WTC11 (cell line): ENCODE results near the gene SERINC4. TPM values are rescaled to one million over a fixed set of nuclear protein-coding genes. Genes with fewer than 3 reads are reported as not detected.
A peak's percentile ranks its signal among the peaks of the same experiment; 100 is the strongest.

Experiments used
- ATF6 ChIP-seq: sonication (generic); formaldehyde crosslinking; IDR thresholded peaks from 2 replicates; pipeline ENCODE4 v1.8.1; 2023; ENCODE audit warnings: mild to moderate bottlenecking, missing genetic modification reagents
- ELF4 ChIP-seq: sonication (generic); formaldehyde crosslinking; IDR thresholded peaks from 2 replicates; pipeline ENCODE4 v1.8.1; 2022; ENCODE audit warnings: low read depth, mild to moderate bottlenecking, moderate library complexity, missing genetic modification reagents
- ETV6 ChIP-seq: sonication (generic); formaldehyde crosslinking; IDR thresholded peaks from 2 replicates; pipeline ENCODE4 v1.8.1; 2022; ENCODE audit warnings: mild to moderate bottlenecking, missing genetic modification reagents
- FOXJ3 ChIP-seq: sonication (generic); formaldehyde crosslinking; IDR thresholded peaks from 2 replicates; pipeline ENCODE4 v1.9.0; 2021; ENCODE audit warnings: missing genetic modification reagents, mild to moderate bottlenecking, borderline replicate concordance
- FOXK1 ChIP-seq: sonication (generic); formaldehyde crosslinking; IDR thresholded peaks from 2 replicates; pipeline ENCODE4 v1.8.0; 2022; ENCODE audit warnings: mild to moderate bottlenecking, moderate library complexity, missing genetic modification reagents
- GABPB1 ChIP-seq: sonication (generic); formaldehyde crosslinking; IDR thresholded peaks from 2 replicates; pipeline ENCODE4 v1.8.1; 2023; ENCODE audit warnings: mild to moderate bottlenecking, missing genetic modification reagents
- GRHL2 ChIP-seq: fragments of 250-450 bp; sonication (Bioruptor Pico); IDR thresholded peaks from 2 replicates; pipeline ENCODE4 v1.8.0; 2022; ENCODE audit warnings: mild to moderate bottlenecking, moderate library complexity; ENCODE audit not compliant: insufficient replicate concordance, severe bottlenecking
- HMGXB4 ChIP-seq: sonication (generic); formaldehyde crosslinking; IDR thresholded peaks from 2 replicates; pipeline ENCODE4 v1.8.1; 2023; ENCODE audit warnings: mild to moderate bottlenecking, moderate library complexity, missing genetic modification reagents
- KAT7 ChIP-seq: sonication (generic); formaldehyde crosslinking; IDR thresholded peaks from 2 replicates; pipeline ENCODE4 v1.8.1; 2023; ENCODE audit warnings: missing genetic modification reagents, mild to moderate bottlenecking, borderline replicate concordance
- NFATC4 ChIP-seq: fragments of 250-450 bp; sonication (Bioruptor Pico); IDR thresholded peaks from 2 replicates; pipeline ENCODE4 v1.9.0; 2021; ENCODE audit warnings: mild to moderate bottlenecking
- NFE2L1 ChIP-seq: sonication (generic); formaldehyde crosslinking; IDR thresholded peaks from 2 replicates; pipeline ENCODE4 v1.8.1; 2023; ENCODE audit warnings: missing genetic modification reagents
- NR1H2 ChIP-seq: sonication (generic); formaldehyde crosslinking; IDR thresholded peaks from 2 replicates; pipeline ENCODE4 v1.9.0; 2021; ENCODE audit warnings: mild to moderate bottlenecking, moderate library complexity, missing genetic modification reagents
- NR2C2 ChIP-seq: sonication (generic); formaldehyde crosslinking; IDR thresholded peaks from 2 replicates; pipeline ENCODE4 v1.8.0; 2022; ENCODE audit warnings: mild to moderate bottlenecking, missing genetic modification reagents
- NR3C1 ChIP-seq: sonication (generic); formaldehyde crosslinking; conservative IDR thresholded peaks from 2 replicates; pipeline ENCODE4 v1.8.1; 2023; ENCODE audit warnings: low read depth, mild to moderate bottlenecking, missing genetic modification reagents
- OVOL2 ChIP-seq: fragments of 250-450 bp; sonication (Bioruptor Pico); IDR thresholded peaks from 2 replicates; pipeline ENCODE4 v1.9.0; 2021; ENCODE audit warnings: mild to moderate bottlenecking, borderline replicate concordance
- PRDM15 ChIP-seq: sonication (generic); formaldehyde crosslinking; IDR thresholded peaks from 2 replicates; pipeline ENCODE4 v1.8.0; 2022; ENCODE audit warnings: missing genetic modification reagents
- RELA ChIP-seq: sonication (generic); formaldehyde crosslinking; IDR thresholded peaks from 2 replicates; pipeline ENCODE4 v1.8.1; 2022; ENCODE audit warnings: missing genetic modification reagents, mild to moderate bottlenecking, borderline replicate concordance
- SMAD4 ChIP-seq: sonication (generic); formaldehyde crosslinking; IDR thresholded peaks from 2 replicates; pipeline ENCODE4 v1.8.0; 2022; ENCODE audit warnings: mild to moderate bottlenecking, missing genetic modification reagents
- SOX15 ChIP-seq: fragments of 250-450 bp; sonication (Bioruptor Pico); IDR thresholded peaks from 2 replicates; pipeline ENCODE4 v1.9.0; 2021; ENCODE audit warnings: mild to moderate bottlenecking
- TEAD4 ChIP-seq: sonication (generic); formaldehyde crosslinking; IDR thresholded peaks from 2 replicates; pipeline ENCODE4 v1.8.0; 2022; ENCODE audit warnings: mild to moderate bottlenecking, missing genetic modification reagents
- ZNF317 ChIP-seq: sonication (generic); formaldehyde crosslinking; IDR thresholded peaks from 2 replicates; pipeline ENCODE4 v1.8.1; 2023; ENCODE audit warnings: low read depth, mild to moderate bottlenecking, moderate library complexity, missing genetic modification reagents, borderline replicate concordance
- ZNF416 ChIP-seq: fragments of 250-450 bp; sonication (Bioruptor Pico); IDR thresholded peaks from 2 replicates; pipeline ENCODE4 v1.9.0; 2021; ENCODE audit warnings: mild to moderate bottlenecking, inconsistent platforms
- total RNA-seq: library from RNA; stranded (reverse); gene quantifications from 3 replicates; pipeline ENCODE4 v1.2.3, GENCODE V29; 2021
- TF ChIP-seq, protein P1 (sequence below): fragments of 250-450 bp; sonication (Bioruptor Pico); IDR thresholded peaks from 2 replicates; pipeline ENCODE4 v1.9.0; 2021; ENCODE audit warnings: mild to moderate bottlenecking
- TF ChIP-seq, protein P2 (sequence below): sonication (generic); formaldehyde crosslinking; IDR thresholded peaks from 2 replicates; pipeline ENCODE4 v1.8.1; 2022; ENCODE audit warnings: mild to moderate bottlenecking, missing genetic modification reagents, moderate library complexity, borderline replicate concordance
- TF ChIP-seq, protein P3 (sequence below): sonication (generic); formaldehyde crosslinking; IDR thresholded peaks from 2 replicates; pipeline ENCODE4 v1.8.0; 2022; ENCODE audit warnings: mild to moderate bottlenecking, missing genetic modification reagents
- TF ChIP-seq, protein P4 (sequence below): sonication (generic); formaldehyde crosslinking; IDR thresholded peaks from 2 replicates; pipeline ENCODE4 v1.8.0; 2022; ENCODE audit warnings: mild to moderate bottlenecking, missing genetic modification reagents
- TF ChIP-seq, protein P5 (sequence below): fragments of 200-600 bp; IDR thresholded peaks from 2 replicates; pipeline ENCODE4 v1.8.0; 2022; ENCODE audit warnings: antibody characterized with exemption

The SERINC4 gene
- total RNA-seq, 1 experiment from 2014 or later = not detected

DNA sequence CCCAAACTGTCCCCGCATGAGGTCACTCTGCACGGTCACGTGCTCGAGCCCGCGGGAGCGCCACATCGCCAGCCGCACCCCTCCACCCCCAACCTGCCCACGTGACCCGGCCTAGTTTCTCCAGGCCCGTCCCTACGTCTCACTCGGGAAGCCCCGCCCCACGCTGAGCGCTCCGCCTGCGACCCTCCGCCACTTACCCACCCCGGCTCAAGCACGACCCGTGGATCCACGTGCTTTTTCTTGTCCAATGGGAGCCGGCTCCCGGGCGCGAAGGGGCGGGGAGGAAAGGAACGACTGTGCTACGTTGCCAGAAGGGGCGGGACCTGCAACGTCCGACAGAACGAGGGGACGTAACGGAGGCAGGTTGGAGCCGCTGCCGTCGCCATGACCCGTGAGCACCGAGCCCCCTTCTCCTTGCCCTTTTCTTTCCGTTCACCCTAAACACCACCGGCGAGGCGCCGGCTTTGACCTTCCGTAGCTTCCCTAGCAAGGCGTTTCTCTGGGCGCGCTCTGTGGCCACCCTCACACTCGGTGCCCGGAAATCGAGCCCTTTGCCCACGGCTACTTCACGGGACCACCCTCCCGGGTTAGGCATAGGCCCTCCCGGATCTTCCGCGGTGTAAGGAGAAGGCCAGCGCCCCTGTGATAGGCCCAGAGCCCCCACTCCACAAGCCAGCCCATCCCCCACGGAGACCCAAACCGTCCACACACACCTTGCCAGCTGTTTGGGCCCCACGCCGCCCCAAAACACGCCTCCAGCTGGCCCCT is 7.8 kb downstream of the SERINC4 start, which contains the start of gene SERF2 (continued):
- no peak for TF ChIP-seq GRHL2 (CRISPR knock-in tag)
- TF ChIP-seq ETV6 (CRISPR knock-in tag) = no peak
- TF ChIP-seq SOX15 (CRISPR knock-in tag) = no peak
- no peak for TF ChIP-seq NR2C2 (CRISPR knock-in tag)
- no peak for TF ChIP-seq NFATC4 (CRISPR knock-in tag)
- TF ChIP-seq PRDM15 (CRISPR knock-in tag) = no peak
- TF ChIP-seq FOXJ3 (CRISPR knock-in tag) = no peak
- no peak for TF ChIP-seq NR3C1 (CRISPR knock-in tag)
- TF ChIP-seq, protein P1, sequence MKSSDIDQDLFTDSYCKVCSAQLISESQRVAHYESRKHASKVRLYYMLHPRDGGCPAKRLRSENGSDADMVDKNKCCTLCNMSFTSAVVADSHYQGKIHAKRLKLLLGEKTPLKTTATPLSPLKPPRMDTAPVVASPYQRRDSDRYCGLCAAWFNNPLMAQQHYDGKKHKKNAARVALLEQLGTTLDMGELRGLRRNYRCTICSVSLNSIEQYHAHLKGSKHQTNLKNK (CRISPR knock-in tag) = no peak
- no peak for TF ChIP-seq SMAD4 (CRISPR knock-in tag)
- TF ChIP-seq NFE2L1 = peak; percentile 6; the same call in 1 of the 2 replicates
- TF ChIP-seq TEAD4 (CRISPR knock-in tag) = no peak
- TF ChIP-seq RELA (CRISPR knock-in tag) = no peak
- TF ChIP-seq KAT7 = no peak
- TF ChIP-seq, protein P2, sequence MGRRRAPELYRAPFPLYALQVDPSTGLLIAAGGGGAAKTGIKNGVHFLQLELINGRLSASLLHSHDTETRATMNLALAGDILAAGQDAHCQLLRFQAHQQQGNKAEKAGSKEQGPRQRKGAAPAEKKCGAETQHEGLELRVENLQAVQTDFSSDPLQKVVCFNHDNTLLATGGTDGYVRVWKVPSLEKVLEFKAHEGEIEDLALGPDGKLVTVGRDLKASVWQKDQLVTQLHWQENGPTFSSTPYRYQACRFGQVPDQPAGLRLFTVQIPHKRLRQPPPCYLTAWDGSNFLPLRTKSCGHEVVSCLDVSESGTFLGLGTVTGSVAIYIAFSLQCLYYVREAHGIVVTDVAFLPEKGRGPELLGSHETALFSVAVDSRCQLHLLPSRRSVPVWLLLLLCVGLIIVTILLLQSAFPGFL (CRISPR knock-in tag) = no peak
- no peak for TF ChIP-seq ELF4
- TF ChIP-seq ZNF416 = no peak
- TF ChIP-seq, protein P3, sequence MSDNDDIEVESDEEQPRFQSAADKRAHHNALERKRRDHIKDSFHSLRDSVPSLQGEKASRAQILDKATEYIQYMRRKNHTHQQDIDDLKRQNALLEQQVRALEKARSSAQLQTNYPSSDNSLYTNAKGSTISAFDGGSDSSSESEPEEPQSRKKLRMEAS (CRISPR knock-in tag) = peak; percentile 89
- TF ChIP-seq NR1H2 = no peak
- 0 out of 2 replicates have a peak, but pooled peaks have one; percentile 10 for TF ChIP-seq GABPB1 (CRISPR knock-in tag)
- TF ChIP-seq HMGXB4 (CRISPR knock-in tag) = no peak
- no peak for TF ChIP-seq OVOL2
- TF ChIP-seq ZNF317 (CRISPR knock-in tag) = no peak
- TF ChIP-seq ATF6 = no peak
- TF ChIP-seq, protein P4, sequence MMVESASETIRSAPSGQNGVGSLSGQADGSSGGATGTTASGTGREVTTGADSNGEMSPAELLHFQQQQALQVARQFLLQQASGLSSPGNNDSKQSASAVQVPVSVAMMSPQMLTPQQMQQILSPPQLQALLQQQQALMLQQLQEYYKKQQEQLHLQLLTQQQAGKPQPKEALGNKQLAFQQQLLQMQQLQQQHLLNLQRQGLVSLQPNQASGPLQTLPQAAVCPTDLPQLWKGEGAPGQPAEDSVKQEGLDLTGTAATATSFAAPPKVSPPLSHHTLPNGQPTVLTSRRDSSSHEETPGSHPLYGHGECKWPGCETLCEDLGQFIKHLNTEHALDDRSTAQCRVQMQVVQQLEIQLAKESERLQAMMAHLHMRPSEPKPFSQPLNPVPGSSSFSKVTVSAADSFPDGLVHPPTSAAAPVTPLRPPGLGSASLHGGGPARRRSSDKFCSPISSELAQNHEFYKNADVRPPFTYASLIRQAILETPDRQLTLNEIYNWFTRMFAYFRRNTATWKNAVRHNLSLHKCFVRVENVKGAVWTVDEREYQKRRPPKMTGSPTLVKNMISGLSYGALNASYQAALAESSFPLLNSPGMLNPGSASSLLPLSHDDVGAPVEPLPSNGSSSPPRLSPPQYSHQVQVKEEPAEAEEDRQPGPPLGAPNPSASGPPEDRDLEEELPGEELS (CRISPR knock-in tag) = peak; percentile 35; the same call in 1 of the 2 replicates
- TF ChIP-seq, protein P5, sequence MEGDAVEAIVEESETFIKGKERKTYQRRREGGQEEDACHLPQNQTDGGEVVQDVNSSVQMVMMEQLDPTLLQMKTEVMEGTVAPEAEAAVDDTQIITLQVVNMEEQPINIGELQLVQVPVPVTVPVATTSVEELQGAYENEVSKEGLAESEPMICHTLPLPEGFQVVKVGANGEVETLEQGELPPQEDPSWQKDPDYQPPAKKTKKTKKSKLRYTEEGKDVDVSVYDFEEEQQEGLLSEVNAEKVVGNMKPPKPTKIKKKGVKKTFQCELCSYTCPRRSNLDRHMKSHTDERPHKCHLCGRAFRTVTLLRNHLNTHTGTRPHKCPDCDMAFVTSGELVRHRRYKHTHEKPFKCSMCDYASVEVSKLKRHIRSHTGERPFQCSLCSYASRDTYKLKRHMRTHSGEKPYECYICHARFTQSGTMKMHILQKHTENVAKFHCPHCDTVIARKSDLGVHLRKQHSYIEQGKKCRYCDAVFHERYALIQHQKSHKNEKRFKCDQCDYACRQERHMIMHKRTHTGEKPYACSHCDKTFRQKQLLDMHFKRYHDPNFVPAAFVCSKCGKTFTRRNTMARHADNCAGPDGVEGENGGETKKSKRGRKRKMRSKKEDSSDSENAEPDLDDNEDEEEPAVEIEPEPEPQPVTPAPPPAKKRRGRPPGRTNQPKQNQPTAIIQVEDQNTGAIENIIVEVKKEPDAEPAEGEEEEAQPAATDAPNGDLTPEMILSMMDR = no peak
- peak; percentile 63; the same call in 1 of the 2 replicates for TF ChIP-seq FOXK1 (CRISPR knock-in tag)
